Measurements from ENCODE around the gene KIF26B.

The KIF26B gene

GRCh38 chr1:245448975-245449431 lies 294.2 kb downstream of the KIF26B start:
- no peak for TF ChIP-seq CTCF (conservative IDR thresholded peaks at IDR 0.05)

GRCh38 chr1:245453541-245453940 lies 298.8 kb downstream of the KIF26B start:
- no peak overlapping the region for H3K27ac ChIP-seq
- TF ChIP-seq CTCF (conservative IDR thresholded peaks at IDR 0.05) = no peak

More at GRCh38 chr1:245448975-245449431, 294.2 kb downstream of the KIF26B start:
- no peak overlapping the region for H3K27ac ChIP-seq

- no peak overlapping the region for H3K27ac ChIP-seq
- TF ChIP-seq CTCF (conservative IDR thresholded peaks at IDR 0.05) = no peak
Observed at GRCh38 chr1:245454051-245454450, 299.3 kb downstream of the KIF26B start.

- no peak for TF ChIP-seq CTCF (conservative IDR thresholded peaks at IDR 0.05)
- H3K27ac ChIP-seq = no peak overlapping the region
Observed at GRCh38 chr1:245457562-245457961, 302.8 kb downstream of the KIF26B start.

DNA sequence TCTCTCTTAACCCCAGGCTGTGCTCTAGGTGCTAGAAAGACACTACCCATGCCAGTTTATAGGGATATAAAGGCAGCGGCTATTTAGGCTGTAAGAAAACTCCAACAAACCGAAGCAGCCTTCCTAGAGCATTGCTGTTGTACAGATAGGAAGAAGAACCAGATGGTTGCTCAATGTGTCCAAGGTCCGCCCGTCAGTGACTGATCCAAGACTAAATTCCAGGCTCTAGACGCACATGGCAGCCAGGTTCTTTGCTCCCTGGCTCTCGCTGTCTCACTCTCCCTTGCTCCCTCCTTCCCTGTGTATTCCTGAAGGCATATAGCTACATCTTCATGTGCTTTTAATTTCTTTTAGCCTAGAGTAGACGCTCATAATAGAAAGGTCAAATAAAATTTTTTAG lies 303.4 kb downstream of the KIF26B start:
- H3K27ac ChIP-seq = no peak overlapping the region
- no peak for TF ChIP-seq CTCF (conservative IDR thresholded peaks at IDR 0.05)

DNA sequence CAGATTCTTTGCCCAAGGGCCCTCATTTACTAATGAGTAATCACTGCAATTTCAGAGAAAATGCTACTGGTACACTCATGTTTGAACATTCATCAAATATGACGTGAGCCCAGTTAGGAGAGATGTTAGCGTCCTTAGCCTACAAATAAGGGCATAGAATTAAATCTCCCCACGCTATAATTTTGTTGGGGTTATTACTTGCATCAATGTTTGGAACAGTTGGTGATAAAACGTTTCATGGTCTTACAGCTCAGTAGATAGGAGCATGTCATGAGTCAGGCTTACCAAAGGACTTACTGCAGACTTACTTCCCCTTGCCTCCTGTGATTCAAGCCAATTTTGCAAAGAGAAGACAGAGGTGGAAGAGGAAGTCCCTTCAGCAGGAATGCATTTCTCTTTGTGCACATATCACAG lies 304.0 kb downstream of the KIF26B start:
- TF ChIP-seq CTCF (conservative IDR thresholded peaks at IDR 0.05) = no peak
- H3K27ac ChIP-seq = no peak overlapping the region

- H3K27ac ChIP-seq = no peak overlapping the region
- TF ChIP-seq CTCF (conservative IDR thresholded peaks at IDR 0.05) = no peak
Observed at GRCh38 chr1:245459621-245460020, 304.8 kb downstream of the KIF26B start.

Data from VCaP (cell line).